ENCODE measurements around the gene MDK.
A peak's percentile ranks its signal among the peaks of the same experiment; 100 is the strongest.

MDK gene, protein sequence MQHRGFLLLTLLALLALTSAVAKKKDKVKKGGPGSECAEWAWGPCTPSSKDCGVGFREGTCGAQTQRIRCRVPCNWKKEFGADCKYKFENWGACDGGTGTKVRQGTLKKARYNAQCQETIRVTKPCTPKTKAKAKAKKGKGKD

DNA sequence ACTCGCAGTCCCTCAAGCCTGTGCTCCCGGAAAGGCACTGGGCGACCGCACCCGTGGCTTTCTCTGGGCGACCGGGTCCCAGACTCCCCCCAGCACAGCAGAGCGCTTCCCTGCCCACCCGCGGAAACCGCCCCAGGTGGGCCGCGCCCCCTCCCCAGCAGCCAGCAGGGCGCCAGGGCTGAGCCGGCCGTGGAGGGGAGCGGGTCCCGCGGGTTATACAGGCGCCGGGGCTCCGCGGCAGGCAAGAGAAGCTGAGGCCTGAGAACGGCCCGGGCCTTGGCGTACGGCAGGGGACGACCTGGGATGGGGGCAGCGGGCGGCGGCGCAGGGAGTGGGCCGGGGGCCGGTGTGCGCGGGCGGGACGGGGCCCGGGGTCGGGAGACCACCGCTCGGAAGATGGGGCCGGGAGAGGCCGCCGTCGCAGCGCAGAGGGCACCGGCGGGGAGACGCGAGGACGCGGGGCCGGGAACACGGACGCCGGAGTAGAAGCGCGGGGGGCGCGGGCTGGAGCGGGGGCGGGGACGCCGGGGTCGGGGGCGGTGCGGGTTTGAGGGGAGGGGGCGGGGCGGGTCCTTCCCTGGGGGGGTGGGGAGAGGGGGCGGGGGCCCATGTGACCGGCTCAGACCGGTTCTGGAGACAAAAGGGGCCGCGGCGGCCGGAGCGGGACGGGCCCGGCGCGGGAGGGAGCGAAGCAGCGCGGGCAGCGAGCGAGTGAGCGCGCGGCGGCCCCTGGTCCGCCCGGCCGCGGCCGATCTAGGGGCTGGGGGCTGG, at the start of gene MDK:
TSS of gene MDK (plus strand) at position 622 of the 771 bp plus-strand sequence. CDS start 389 bp downstream, outside the sequence.
- Mint-ChIP-seq H3K4me1 (ENCODE audit: low read depth) (peaks cover 13% of the 10 kb centered on the region), H3K36me3 (ENCODE audit: low read depth) (peaks cover 24% of the 10 kb centered on the region), H3K9me3 (no peaks in the 10 kb centered on the region), H3K27ac (peak within 1 kb of the TSS; percentile 13), H3K4me3 (peak within 1 kb of the TSS; percentile 51), H3K27me3 (ENCODE audit: low read depth) (peaks cover 30% of the 10 kb centered on the region)

DNA sequence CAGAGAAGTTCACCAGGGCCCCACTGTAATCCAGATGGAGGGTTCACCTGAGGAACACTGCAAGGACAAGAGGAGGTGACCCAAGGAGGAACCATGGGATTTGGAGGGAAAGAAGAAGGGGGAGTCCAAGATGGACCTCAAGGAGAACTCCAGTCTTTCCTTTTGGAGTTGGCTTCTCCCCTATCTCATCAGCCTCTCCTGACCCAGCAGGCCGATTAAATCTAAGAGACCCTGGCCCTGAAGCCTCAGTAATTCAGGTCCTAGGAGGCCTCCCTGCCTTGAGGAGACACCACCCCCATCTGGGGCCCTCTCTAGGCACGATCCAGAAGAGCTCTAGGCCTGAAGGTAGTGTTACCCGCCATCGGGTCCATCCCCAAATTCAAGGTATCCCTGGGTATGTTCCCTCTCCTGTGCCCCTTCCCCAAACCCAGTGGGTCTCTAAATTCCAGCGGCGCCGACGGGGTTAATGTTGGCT, 49.3 kb upstream of the MDK start:
- peaks cover 5% of the 10 kb centered on the region for H3K36me3 Mint-ChIP-seq (ENCODE audit: low read depth)
- H3K9me3 Mint-ChIP-seq, result no peaks in the 10 kb centered on the region
- peaks cover 65% of the 10 kb centered on the region for H3K27me3 Mint-ChIP-seq (ENCODE audit: low read depth)
- H3K4me1 Mint-ChIP-seq (ENCODE audit: low read depth), result peaks cover 30% of the 10 kb centered on the region
- H3K4me3 Mint-ChIP-seq, result peak overlapping the region; percentile 21
- H3K27ac Mint-ChIP-seq, result no peak overlapping the region

DNA sequence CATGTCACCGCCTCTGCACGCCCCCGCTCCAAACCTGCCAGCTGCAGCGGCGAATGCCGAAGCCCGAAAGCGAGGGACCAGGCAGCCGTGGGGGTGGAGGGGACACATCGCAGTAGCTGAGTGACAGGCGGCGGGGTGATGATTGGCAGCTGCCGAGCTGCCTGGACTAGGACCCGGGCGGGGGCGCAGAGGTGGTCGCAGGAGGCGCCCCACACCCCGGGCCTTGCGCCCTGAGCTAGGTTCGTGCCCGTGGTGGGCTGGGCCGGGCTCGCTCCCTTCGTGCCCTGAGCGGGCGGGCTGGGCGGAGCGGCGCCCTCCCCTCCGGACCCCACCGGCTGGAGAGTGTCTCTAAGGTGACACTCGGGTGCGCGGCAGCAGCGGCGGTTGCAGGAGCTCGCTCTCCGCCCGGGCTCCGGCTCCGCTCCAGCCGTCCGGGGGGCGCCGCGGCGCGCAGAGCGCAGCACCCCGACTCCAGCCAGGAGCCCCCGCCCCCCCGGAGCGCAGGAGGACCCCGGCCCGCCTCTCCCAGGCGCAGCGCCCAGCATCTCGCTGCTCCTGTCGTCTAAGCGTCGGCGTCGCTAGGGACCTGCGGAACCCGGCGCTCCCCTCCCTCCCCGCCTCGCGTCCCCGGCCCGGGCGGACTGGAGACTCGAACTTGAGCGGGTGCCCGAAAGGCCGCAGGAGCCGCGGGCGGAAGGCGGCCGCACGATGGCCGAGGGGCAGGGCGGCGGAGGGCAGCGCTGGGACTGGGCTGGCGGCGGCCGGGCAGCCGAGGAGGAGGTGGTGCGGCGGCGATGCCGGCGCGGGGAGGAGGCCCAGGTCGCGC, 48.7 kb upstream of the MDK start:
- Mint-ChIP-seq H3K9me3 (no peaks in the 10 kb centered on the region), H3K27ac (no peak overlapping the region), H3K27me3 (ENCODE audit: low read depth) (peaks cover 61% of the 10 kb centered on the region), H3K4me3 (no peak overlapping the region), H3K4me1 (ENCODE audit: low read depth) (peaks cover 32% of the 10 kb centered on the region), H3K36me3 (ENCODE audit: low read depth) (peaks cover 5% of the 10 kb centered on the region)

DNA sequence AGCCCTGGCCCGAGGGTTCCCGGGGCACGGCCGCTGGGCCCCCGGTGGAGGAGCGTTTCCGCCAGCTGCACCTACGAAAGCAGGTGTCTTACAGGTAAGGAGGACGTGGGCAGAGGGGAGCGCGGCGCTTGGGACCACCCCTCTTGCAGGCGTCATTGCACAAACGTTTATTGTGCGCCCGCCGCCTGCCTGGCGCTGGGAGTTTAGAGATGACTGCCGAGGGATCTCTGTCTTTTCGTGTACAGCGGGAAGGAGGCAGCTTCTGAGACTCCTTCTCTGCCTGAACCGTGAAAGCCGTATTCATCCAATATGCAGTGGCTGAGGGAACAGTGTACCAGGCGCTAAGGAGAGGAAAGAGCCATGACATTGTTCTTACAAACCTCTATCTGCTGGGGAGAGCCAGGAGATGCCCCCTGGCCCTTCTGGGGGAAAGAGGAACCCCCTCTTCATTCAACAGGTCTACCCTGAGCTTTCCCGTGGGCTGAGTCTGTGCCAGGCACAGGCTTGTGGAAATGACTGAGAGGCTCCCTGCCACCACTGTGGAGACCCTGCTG, 48.0 kb upstream of the MDK start:
- Mint-ChIP-seq H3K4me1 (ENCODE audit: low read depth) (peaks cover 33% of the 10 kb centered on the region), H3K27me3 (ENCODE audit: low read depth) (peaks cover 62% of the 10 kb centered on the region), H3K36me3 (ENCODE audit: low read depth) (peaks cover 5% of the 10 kb centered on the region), H3K27ac (no peak overlapping the region), H3K9me3 (no peaks in the 10 kb centered on the region), H3K4me3 (peak overlapping the region; percentile 50)

DNA sequence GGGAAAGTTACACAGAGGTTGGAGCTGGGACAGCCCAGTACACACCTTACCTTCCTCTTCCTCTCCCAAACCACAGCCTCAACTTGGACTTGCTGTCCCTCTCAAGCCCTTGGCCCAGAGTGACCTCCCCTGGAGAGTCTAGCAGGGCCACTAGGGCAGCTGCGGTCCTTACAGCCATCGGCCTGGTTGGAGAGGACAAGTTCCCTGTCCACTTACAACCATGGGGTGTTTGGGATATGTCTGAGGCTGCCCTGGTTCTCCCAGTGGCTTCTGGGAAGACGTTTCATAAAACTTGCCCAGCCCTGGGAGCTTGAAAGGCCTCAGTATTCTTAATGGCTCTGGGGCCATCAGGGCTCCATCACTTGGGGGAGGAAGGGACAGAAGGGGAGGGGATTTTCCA, 47.3 kb upstream of the MDK start:
- Mint-ChIP-seq H3K27ac (no peak overlapping the region), H3K36me3 (ENCODE audit: low read depth) (peaks cover 5% of the 10 kb centered on the region), H3K9me3 (no peaks in the 10 kb centered on the region), H3K4me1 (ENCODE audit: low read depth) (peaks cover 37% of the 10 kb centered on the region), H3K27me3 (ENCODE audit: low read depth) (peaks cover 58% of the 10 kb centered on the region), H3K4me3 (no peak overlapping the region)

DNA sequence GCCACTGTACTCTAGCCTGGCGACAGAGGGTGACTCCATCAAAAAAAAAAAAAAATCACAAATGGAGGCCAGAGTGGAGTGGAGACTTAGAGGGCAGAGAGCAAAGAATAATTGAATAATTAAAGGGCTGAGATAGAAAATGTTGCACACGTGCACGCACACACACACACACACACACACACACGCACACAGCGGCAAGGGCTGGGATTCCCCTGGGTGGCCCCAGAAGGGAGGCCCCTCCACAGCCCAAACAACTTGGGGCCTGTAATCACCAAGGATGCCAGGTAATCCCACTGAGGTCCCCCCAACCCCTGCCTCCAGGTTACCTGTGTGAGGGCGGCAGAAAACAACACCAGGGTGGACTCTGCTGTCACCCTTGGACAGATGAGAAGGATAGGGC, 46.2 kb upstream of the MDK start:
- Mint-ChIP-seq H3K4me1 (ENCODE audit: low read depth) (peaks cover 34% of the 10 kb centered on the region), H3K9me3 (no peaks in the 10 kb centered on the region), H3K27me3 (ENCODE audit: low read depth) (peaks cover 48% of the 10 kb centered on the region), H3K4me3 (peak overlapping the region; percentile 44), H3K27ac (no peak overlapping the region), H3K36me3 (ENCODE audit: low read depth) (peaks cover 5% of the 10 kb centered on the region)

DNA sequence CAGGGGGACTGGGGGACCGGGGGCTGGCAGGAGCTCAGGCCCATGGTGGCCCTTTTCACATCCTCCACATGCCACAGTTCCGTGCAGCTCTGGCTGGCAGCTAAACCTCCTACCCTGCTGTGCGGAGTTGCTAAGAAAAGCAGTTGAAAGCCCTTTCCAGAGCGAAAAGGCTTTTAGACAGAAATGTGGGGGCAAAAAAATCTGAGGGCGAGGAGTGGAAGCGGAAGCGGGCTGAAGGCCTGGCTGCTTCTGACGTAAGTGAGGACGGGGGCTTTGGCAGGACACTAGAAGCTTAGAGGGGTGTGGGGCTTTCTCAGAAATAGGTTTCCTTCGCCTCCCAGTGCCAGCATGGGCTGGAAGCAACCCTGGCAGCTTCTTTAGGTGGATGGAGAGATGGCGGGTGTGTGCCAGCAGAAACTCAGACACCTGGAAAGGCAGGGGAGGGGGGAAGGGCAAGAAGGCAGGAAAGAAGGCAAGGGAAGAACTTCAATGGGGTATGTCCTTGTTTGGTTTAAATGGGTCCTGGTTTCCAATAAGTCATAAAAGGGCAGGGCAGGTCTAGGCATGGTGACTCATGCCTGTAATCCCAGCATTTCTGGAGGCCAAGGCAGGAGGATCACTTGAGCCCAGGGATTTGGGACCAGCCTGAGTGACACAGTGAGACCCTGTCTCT, 45.4 kb upstream of the MDK start:
- H3K27me3 Mint-ChIP-seq (ENCODE audit: low read depth), result peaks cover 40% of the 10 kb centered on the region
- no peak overlapping the region for H3K4me3 Mint-ChIP-seq
- no peaks in the 10 kb centered on the region for H3K9me3 Mint-ChIP-seq
- peaks cover 28% of the 10 kb centered on the region for H3K4me1 Mint-ChIP-seq (ENCODE audit: low read depth)
- peak overlapping the region; percentile 65 for H3K27ac Mint-ChIP-seq
- H3K36me3 Mint-ChIP-seq (ENCODE audit: low read depth), result peaks cover 5% of the 10 kb centered on the region

DNA sequence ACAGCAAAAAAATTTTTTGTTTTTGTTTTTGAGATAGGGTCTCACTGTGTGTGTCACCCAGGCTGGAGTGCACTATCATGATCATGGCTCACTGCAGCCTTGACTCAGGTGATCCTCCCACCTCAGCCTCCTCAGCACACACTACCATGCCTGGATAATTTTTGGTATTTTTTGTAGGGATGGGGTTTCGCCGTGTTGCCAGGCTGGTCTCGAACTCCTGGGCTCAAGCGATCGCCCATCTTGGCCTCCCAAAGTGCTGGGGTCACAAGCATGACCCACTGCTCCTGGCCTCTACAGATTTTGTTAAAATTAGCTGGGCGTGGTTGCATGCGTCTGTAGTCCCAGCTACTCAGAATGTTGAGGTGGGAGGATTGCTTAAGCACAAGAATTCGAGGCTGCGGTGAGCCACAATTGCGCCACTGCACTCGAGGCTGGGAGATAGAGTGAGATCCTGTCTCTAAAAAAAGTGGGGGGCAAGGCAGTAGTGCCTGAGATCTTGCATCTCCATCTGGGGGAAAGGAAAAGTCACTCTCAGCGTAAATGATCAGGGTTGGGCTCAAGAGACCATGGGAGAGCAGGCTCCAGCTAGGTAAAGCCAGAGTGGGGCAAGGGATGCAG, 44.8 kb upstream of the MDK start:
- Mint-ChIP-seq H3K9me3 (no peaks in the 10 kb centered on the region), H3K4me3 (no peak overlapping the region), H3K27ac (no peak overlapping the region), H3K36me3 (ENCODE audit: low read depth) (peaks cover 3% of the 10 kb centered on the region), H3K4me1 (ENCODE audit: low read depth) (peaks cover 28% of the 10 kb centered on the region), H3K27me3 (ENCODE audit: low read depth) (peaks cover 34% of the 10 kb centered on the region)

DNA sequence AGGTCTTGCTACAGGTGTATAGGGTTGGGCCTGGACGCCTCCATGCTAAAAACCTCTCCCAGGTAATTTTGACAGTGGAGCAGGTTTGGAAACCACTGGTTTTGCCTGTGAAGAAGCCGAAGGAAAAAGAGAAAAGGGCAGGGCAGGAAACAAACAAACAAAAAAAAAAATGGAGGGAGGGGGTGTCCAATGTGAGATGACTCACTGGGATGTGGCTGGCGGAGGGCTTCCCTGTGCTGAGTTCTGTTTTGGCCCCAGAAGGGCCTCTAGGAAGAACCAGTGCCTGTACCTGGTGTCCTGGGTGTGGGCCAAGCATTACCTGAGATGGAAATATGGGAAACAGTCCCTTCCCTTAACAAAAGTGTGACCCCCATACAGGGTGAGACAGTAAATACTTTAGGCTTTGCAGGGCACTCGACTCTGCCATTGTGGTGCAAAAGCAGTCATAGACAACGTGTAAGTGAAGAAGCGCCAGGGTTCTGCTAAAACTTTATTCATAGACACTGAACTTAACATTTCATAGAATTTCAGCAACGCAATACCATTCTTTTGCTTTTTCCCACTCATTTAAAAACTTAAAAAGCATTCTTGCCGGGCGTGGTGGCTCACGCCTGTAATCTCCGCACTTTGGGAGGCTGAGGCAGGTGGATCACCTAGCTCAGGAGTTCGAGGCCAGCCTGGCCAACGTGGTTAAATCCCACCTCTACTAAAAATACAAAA, 43.7 kb upstream of the MDK start:
- Mint-ChIP-seq H3K9me3 (no peaks in the 10 kb centered on the region), H3K4me3 (no peak overlapping the region), H3K36me3 (ENCODE audit: low read depth) (no peaks in the 10 kb centered on the region), H3K27ac (no peak overlapping the region), H3K27me3 (ENCODE audit: low read depth) (peaks cover 25% of the 10 kb centered on the region), H3K4me1 (ENCODE audit: low read depth) (peaks cover 33% of the 10 kb centered on the region)

DNA sequence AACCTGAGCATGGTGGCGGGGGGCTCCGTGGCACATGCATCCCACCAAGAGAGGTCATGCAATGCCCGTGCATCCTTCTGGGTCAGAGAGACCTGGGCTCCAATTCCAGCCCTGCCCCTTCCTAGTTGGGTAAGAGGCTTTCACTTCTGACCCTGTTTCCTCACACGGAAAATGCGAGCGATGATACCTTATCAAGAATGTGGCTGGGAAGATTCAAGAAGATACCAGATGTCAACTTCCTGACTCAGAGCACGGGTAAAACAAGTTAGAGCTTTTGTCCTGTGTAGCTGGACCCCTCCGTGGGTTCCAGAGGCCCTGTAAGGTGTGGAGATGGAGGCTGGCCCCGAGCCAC, 42.9 kb upstream of the MDK start:
- H3K36me3 Mint-ChIP-seq (ENCODE audit: low read depth), result no peaks in the 10 kb centered on the region
- H3K4me1 Mint-ChIP-seq (ENCODE audit: low read depth), result peaks cover 32% of the 10 kb centered on the region
- H3K27me3 Mint-ChIP-seq (ENCODE audit: low read depth), result peaks cover 21% of the 10 kb centered on the region
- no peak overlapping the region for H3K27ac Mint-ChIP-seq
- H3K4me3 Mint-ChIP-seq, result no peak overlapping the region
- H3K9me3 Mint-ChIP-seq, result no peaks in the 10 kb centered on the region

DNA sequence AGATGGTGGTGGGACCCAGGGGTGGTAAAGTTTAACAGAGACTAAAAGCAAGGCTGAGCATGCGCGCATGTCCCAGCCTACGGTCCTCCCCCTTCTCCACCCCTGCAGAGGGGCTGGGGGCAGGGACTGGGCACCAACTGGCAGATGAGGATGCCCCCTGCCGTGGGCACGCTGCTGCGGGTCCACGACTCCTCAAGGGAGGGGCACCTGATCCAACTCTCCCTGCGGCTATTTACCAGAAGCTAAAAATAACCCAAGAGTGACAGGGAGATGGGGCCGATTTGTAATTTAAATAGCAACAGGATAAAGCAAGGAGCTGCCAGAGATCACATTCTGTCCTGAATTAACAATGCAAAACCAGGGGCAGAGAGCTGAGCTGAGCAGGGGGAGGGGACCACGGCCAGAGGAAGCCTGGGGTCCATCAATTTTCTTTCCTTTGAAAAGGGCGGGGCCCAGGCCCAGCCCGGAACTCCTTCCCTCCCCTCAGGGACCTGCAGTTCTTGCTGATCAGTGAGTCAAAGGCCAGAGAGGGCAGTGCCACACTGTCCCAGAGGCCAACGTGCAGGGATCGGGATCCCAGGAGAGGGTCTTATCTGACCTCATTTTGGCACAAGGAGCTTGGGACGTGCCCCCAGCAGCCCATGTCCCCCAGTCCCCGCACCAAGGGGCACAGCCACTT, 42.3 kb upstream of the MDK start:
- H3K36me3 Mint-ChIP-seq (ENCODE audit: low read depth), result no peaks in the 10 kb centered on the region
- H3K4me3 Mint-ChIP-seq, result no peak overlapping the region
- peaks cover 32% of the 10 kb centered on the region for H3K4me1 Mint-ChIP-seq (ENCODE audit: low read depth)
- no peak overlapping the region for H3K27ac Mint-ChIP-seq
- no peaks in the 10 kb centered on the region for H3K9me3 Mint-ChIP-seq
- peaks cover 16% of the 10 kb centered on the region for H3K27me3 Mint-ChIP-seq (ENCODE audit: low read depth)

DNA sequence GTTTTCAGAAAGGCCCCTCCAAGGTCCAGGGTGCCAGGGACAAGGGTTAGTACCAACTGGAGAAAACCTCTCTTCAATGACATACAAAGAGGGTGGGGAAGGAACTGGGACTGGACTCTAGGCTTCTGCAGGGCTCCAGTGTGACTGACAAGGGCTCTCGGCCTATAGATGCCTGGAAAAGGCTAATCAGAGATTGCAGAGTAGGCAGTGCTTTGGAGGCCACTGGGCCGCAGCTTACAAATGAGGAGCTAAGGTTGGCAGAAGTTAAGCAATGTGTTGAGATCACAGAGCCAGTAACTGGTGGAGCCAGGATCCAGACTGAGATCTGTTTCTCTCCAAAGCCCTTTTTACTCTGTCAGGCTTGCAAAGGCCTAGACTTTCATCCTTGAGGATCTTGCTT, 41.7 kb upstream of the MDK start:
- Mint-ChIP-seq H3K36me3 (ENCODE audit: low read depth) (no peaks in the 10 kb centered on the region), H3K4me1 (ENCODE audit: low read depth) (peaks cover 36% of the 10 kb centered on the region), H3K4me3 (no peak overlapping the region), H3K27ac (no peak overlapping the region), H3K9me3 (no peaks in the 10 kb centered on the region), H3K27me3 (ENCODE audit: low read depth) (peaks cover 9% of the 10 kb centered on the region)

DNA sequence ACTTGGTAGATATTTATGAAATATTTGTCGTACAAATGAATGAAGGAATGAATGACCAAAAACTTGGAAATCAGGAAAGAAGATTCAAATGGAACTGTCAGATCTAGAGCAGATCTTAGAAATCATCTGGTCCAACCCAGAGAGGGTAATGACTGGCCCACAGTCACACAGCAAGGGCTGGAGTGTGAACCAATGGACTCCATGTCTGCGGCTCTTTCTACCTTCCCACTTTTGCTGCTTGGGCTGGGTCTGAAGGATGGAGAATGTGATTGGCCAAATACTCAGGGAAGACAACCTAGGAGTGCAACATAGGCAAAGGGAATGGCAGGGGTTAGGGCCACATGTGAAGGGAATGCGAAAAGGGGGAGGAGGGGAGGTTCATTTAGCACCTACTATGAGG, 40.0 kb upstream of the MDK start:
- no peak overlapping the region for H3K4me3 Mint-ChIP-seq
- H3K4me1 Mint-ChIP-seq (ENCODE audit: low read depth), result peaks cover 49% of the 10 kb centered on the region
- H3K9me3 Mint-ChIP-seq, result no peaks in the 10 kb centered on the region
- peaks cover 4% of the 10 kb centered on the region for H3K27me3 Mint-ChIP-seq (ENCODE audit: low read depth)
- peak overlapping the region; percentile 31 for H3K27ac Mint-ChIP-seq
- no peaks in the 10 kb centered on the region for H3K36me3 Mint-ChIP-seq (ENCODE audit: low read depth)
